Neural cell (in vitro differentiated cells): Measurements from ENCODE around the gene SEC16B. TPM values are rescaled to one million over a fixed set of nuclear protein-coding genes. Genes with fewer than 3 reads are reported as not detected.

Experiments used
- H2AFZ ChIP-seq: fragments of 200-600, 300-800 bp; sonication (generic), shearing (Covaris generic); 2 replicates; pipeline ENCODE4 v1.6.0; 2014; ENCODE audit warnings: low read depth, mild to moderate bottlenecking, antibody characterized with exemption, low read length, moderate library complexity
- H3F3A ChIP-seq: fragments of 200-600 bp; shearing (Covaris generic); 2 replicates; pipeline ENCODE4 v1.6.1; 2016; ENCODE audit warnings: mild to moderate bottlenecking, moderate library complexity, mixed read lengths, antibody characterized with exemption, low read length; ENCODE audit not compliant: insufficient read depth, poor library complexity, severe bottlenecking
- H3K27ac ChIP-seq: fragments of 200-600, 300-800 bp; sonication (generic), shearing (Covaris generic); 2 replicates; pipeline ENCODE4 v1.5.1; 2014; ENCODE audit warnings: mild to moderate bottlenecking, low read length, moderate library complexity
- H3K27me3 ChIP-seq: fragments of 300-800, 200-600 bp; sonication (generic), shearing (Covaris generic); 2 replicates; pipeline ENCODE4 v1.6.0; 2014; ENCODE audit warnings: mild to moderate bottlenecking, low read depth, low read length, moderate library complexity; ENCODE audit not compliant: insufficient read depth
- H3K36me3 ChIP-seq: fragments of 300-800, 200-600 bp; sonication (generic), shearing (Covaris generic); 2 replicates; pipeline ENCODE4 v1.5.1; 2014; ENCODE audit warnings: mild to moderate bottlenecking, antibody characterized with exemption, low read length, moderate library complexity; ENCODE audit not compliant: insufficient read depth
- H3K4me2 ChIP-seq: fragments of 300-800, 200-600 bp; sonication (generic), shearing (Covaris generic); 2 replicates; pipeline ENCODE4 v1.6.0; 2014; ENCODE audit warnings: mild to moderate bottlenecking, low read length
- H3K4me3 ChIP-seq: fragments of 300-800, 200-600 bp; sonication (generic), shearing (Covaris generic); 2 replicates; pipeline ENCODE4 v1.5.1; 2014; ENCODE audit warnings: mild to moderate bottlenecking, low read length, moderate library complexity
- H3K79me2 ChIP-seq: fragments of 200-600 bp; shearing (Covaris generic); replicated peaks from 2 replicates; pipeline ENCODE4 v1.6.0; 2014; ENCODE audit warnings: mild to moderate bottlenecking, low read length, moderate library complexity; ENCODE audit not compliant: insufficient read depth
- H3K9ac ChIP-seq: fragments of 300-800, 200-600 bp; sonication (generic), shearing (Covaris generic); 2 replicates; pipeline ENCODE4 v1.6.1; 2016; ENCODE audit warnings: mild to moderate bottlenecking, low read length, mixed read lengths
- H3K9me2 ChIP-seq: fragments of 200-600 bp; shearing (Covaris generic); 2 replicates; pipeline ENCODE4 v1.6.1; 2016; ENCODE audit warnings: mild to moderate bottlenecking, low read length, mixed read lengths; ENCODE audit not compliant: insufficient read depth
- H3K9me3 ChIP-seq: fragments of 200-600, 300-800 bp; sonication (generic), shearing (Covaris generic); 2 replicates; pipeline ENCODE4 v1.6.1; 2016; ENCODE audit warnings: mild to moderate bottlenecking, mixed run types, low read length, moderate library complexity, mixed read lengths
- H4K20me1 ChIP-seq: fragments of 200-600 bp; shearing (Covaris generic); 2 replicates; pipeline ENCODE4 v1.6.1; 2016; ENCODE audit warnings: mild to moderate bottlenecking, mixed run types; ENCODE audit not compliant: insufficient read depth
- CTCF ChIP-seq: fragments of 450-650 bp; IDR thresholded peaks from 2 replicates; pipeline ENCODE4 v1.5.1; 2014; ENCODE audit warnings: antibody characterized with exemption, mild to moderate bottlenecking, moderate library complexity; ENCODE audit not compliant: poor library complexity, severe bottlenecking
- EP300 ChIP-seq: fragments of 450-650 bp; conservative IDR thresholded peaks from 2 replicates; pipeline ENCODE4 v1.6.1; 2014; ENCODE audit warnings: antibody characterized with exemption, mild to moderate bottlenecking, moderate library complexity; ENCODE audit not compliant: poor library complexity, severe bottlenecking
- EZH2 ChIP-seq: fragments of 200-600, 300-800 bp; shearing (Covaris generic), sonication (generic); IDR thresholded peaks from 2 replicates; pipeline ENCODE4 v1.6.1; 2014; ENCODE audit warnings: antibody characterized with exemption, low read length, borderline replicate concordance, mild to moderate bottlenecking; ENCODE audit not compliant: insufficient read depth, poor library complexity, severe bottlenecking
- MXI1 ChIP-seq: fragments of 450-650 bp; conservative IDR thresholded peaks from 2 replicates; pipeline ENCODE4 v1.6.1; 2014; ENCODE audit warnings: antibody characterized with exemption, mild to moderate bottlenecking; ENCODE audit not compliant: poor library complexity, severe bottlenecking
- POLR2AphosphoS5 ChIP-seq: IDR thresholded peaks from 2 replicates; pipeline ENCODE4 v1.6.1; 2012
- RAD21 ChIP-seq: fragments of 450-650 bp; conservative IDR thresholded peaks from 2 replicates; pipeline ENCODE4 v1.6.1; 2014; ENCODE audit warnings: antibody characterized with exemption, mild to moderate bottlenecking, moderate library complexity
- REST ChIP-seq: IDR thresholded peaks from 2 replicates; pipeline ENCODE4 v1.6.1; 2012; ENCODE audit warnings: borderline replicate concordance
- SMC3 ChIP-seq: fragments of 450-650 bp; conservative IDR thresholded peaks from 2 replicates; pipeline ENCODE4 v1.6.1; 2014; ENCODE audit warnings: antibody characterized with exemption, mild to moderate bottlenecking, moderate library complexity; ENCODE audit not compliant: poor library complexity
- TAF1 ChIP-seq: IDR thresholded peaks from 2 replicates; pipeline ENCODE4 v1.6.1; 2012; ENCODE audit warnings: low read depth
- polyA plus RNA-seq: library from polyadenylated mRNA; depleted of rRNA; stranded (reverse); fragments of >200 nt; gene quantifications from 2 replicates; pipeline ENCODE4 v1.2.3, GENCODE V29; 2014

The SEC16B gene
- polyA plus RNA-seq, 1 donor from 2014 or later, result 0.78 TPM

GRCh38 chr1:177983077-177983476 lies 13.2 kb upstream of the SEC16B start:
- Histone ChIP-seq H3K9me2 (no peaks in the 10 kb centered on the region), H3K9me3 (no peaks in the 10 kb centered on the region), H3K4me3 (no peak overlapping the region), H3K9ac (no peak overlapping the region), H3K79me2 (no peaks in the 10 kb centered on the region), H3K27me3 (no peaks in the 10 kb centered on the region), H3K36me3 (no peaks in the 10 kb centered on the region), H3K27ac (no peak overlapping the region), H3F3A (no peaks in the 10 kb centered on the region), H4K20me1 (no peaks in the 10 kb centered on the region), H3K4me2 (no peak overlapping the region), H2AFZ (no peak overlapping the region)
- TF ChIP-seq MXI1 (no peak), EP300 (no peak), EZH2 (no peak), SMC3 (no peak), POLR2AphosphoS5 (no peak), TAF1 (no peak), RAD21 (no peak), CTCF (no peak), REST (no peak)

- H3K79me2 ChIP-seq, result no peaks in the 10 kb centered on the region
- no peaks in the 10 kb centered on the region for H3K9me3 ChIP-seq
- H3K27ac ChIP-seq, result no peak overlapping the region
- no peak overlapping the region for H3K9ac ChIP-seq
- H2AFZ ChIP-seq, result no peak overlapping the region
- no peaks in the 10 kb centered on the region for H3K27me3 ChIP-seq
- H3F3A ChIP-seq, result no peaks in the 10 kb centered on the region
- H3K4me3 ChIP-seq, result no peak overlapping the region
- H3K9me2 ChIP-seq, result no peaks in the 10 kb centered on the region
- no peaks in the 10 kb centered on the region for H3K36me3 ChIP-seq
- no peaks in the 10 kb centered on the region for H4K20me1 ChIP-seq
- TF ChIP-seq REST (no peak), TAF1 (no peak), MXI1 (no peak), RAD21 (no peak), EP300 (no peak), SMC3 (no peak), EZH2 (no peak)
- no peak overlapping the region for H3K4me2 ChIP-seq
Measured at GRCh38 chr1:177981200-177981599, 11.3 kb upstream of the SEC16B start.
